OCI-LY7 (cell line): ENCODE results near the gene AIM2. TPM values are rescaled to one million over a fixed set of nuclear protein-coding genes. Genes with fewer than 3 reads are reported as not detected.

Experiments
- BruUV-seq: library from RNA; stranded (reverse); fragments of 400-500 nt; replicated peaks from 2 replicates; lab custom pipeline; 2021; lab: Mats Ljungman, UMichigan
- CTCF ChIA-PET: fragments of 300-600 bp; sonication (Branson Sonifier 250); formaldehyde crosslinking; loops from one replicate; lab custom pipeline; 2022; ENCODE audit warnings: antibody characterized with exemption; ENCODE audit not compliant: unreplicated experiment; lab: Charles Lee
- POLR2A ChIA-PET: fragments of 300-600 bp; sonication (Branson Sonifier 250); formaldehyde crosslinking; loops from one replicate; lab custom pipeline; 2022; ENCODE audit warnings: antibody characterized with exemption; lab: Charles Lee
- DNase-seq: peaks from one replicate; pipeline ENCODE4 v3.0.0-alpha.2; 2015; ENCODE audit warnings: low spot score
- H2AFZ ChIP-seq: fragments of 200-600 bp; sonication (generic), shearing (Covaris generic); 2 replicates; pipeline ENCODE4 v1.6.1; 2014; ENCODE audit warnings: mild to moderate bottlenecking, antibody characterized with exemption, low read length, moderate library complexity
- H3K27ac ChIP-seq: fragments of 200-600 bp; sonication (generic); 2 replicates; pipeline ENCODE4 v1.5.1; 2014; ENCODE audit warnings: mixed run types, low read depth, mild to moderate bottlenecking, moderate library complexity, low read length, inconsistent platforms; ENCODE audit not compliant: poor library complexity, severe bottlenecking
- H3K36me3 ChIP-seq: fragments of 200-600 bp; sonication (generic); 2 replicates; pipeline ENCODE4 v1.6.1; 2014; ENCODE audit warnings: mild to moderate bottlenecking, antibody characterized with exemption, low read length, moderate library complexity, mixed read lengths; ENCODE audit not compliant: insufficient read depth
- H3K4me1 ChIP-seq: fragments of 200-600 bp; sonication (generic); 2 replicates; pipeline ENCODE4 v1.5.1; 2014; ENCODE audit warnings: mild to moderate bottlenecking, low read length; ENCODE audit not compliant: insufficient read depth, poor library complexity, severe bottlenecking
- H3K4me2 ChIP-seq: fragments of 200-600 bp; sonication (generic); 2 replicates; pipeline ENCODE4 v1.6.1; 2014; ENCODE audit warnings: mild to moderate bottlenecking, low read length
- H3K4me3 ChIP-seq: fragments of 200-600 bp; sonication (generic); 2 replicates; pipeline ENCODE4 v1.5.1; 2014; ENCODE audit warnings: mild to moderate bottlenecking, low read depth, low read length; ENCODE audit not compliant: poor library complexity, severe bottlenecking
- H3K79me2 ChIP-seq: fragments of 200-600 bp; sonication (generic); 2 replicates; pipeline ENCODE4 v1.6.1; 2016; ENCODE audit warnings: low read depth, mild to moderate bottlenecking, low read length, moderate library complexity, mixed read lengths; ENCODE audit not compliant: insufficient read depth
- H3K9me2 ChIP-seq: fragments of 200-600 bp; sonication (generic); 2 replicates; pipeline ENCODE4 v1.6.1; 2016; ENCODE audit warnings: mild to moderate bottlenecking, low read length, mixed read lengths; ENCODE audit not compliant: insufficient read depth
- H3K9me3 ChIP-seq: fragments of 200-600 bp; sonication (generic); 2 replicates; pipeline ENCODE4 v1.6.1; 2014; ENCODE audit warnings: mild to moderate bottlenecking, mixed run types, low read length, mixed read lengths
- H4K20me1 ChIP-seq: fragments of 200-600 bp; sonication (generic); 2 replicates; pipeline ENCODE4 v1.6.1; 2014; ENCODE audit warnings: mild to moderate bottlenecking, antibody characterized with exemption, low read length, moderate library complexity, mixed read lengths; ENCODE audit not compliant: insufficient read depth
- EZH2phosphoT487 ChIP-seq: fragments of 200-600 bp; sonication (generic); IDR thresholded peaks from 2 replicates; pipeline ENCODE4 v1.6.1; 2018; ENCODE audit warnings: low read depth, borderline replicate concordance, mild to moderate bottlenecking, mixed run types, antibody characterized with exemption, low read length, moderate library complexity, mixed read lengths
- intact Hi-C: fragments of 100-400 bp; cut with micrococcal nuclease; formaldehyde crosslinking; loops from one replicate; pipeline ENCODE4 v1.10.0; 2022; ENCODE audit not compliant: unreplicated experiment
- total RNA-seq, 2 experiments: library from RNA; depleted of rRNA in 1 of 2; stranded (reverse); fragments of >200 nt in 1 of 2; shearing (Covaris generic) in 1 of 2; gene quantifications; 2 replicates each; pipeline ENCODE4 v1.2.3, GENCODE V29; 2014 to 2022
- TF ChIP-seq, protein P1 (sequence below): fragments of 200-600 bp; sonication (generic); conservative IDR thresholded peaks from 2 replicates; pipeline ENCODE4 v1.5.1; 2014; ENCODE audit warnings: mild to moderate bottlenecking, antibody characterized with exemption, low read length, moderate library complexity, mixed read lengths

AIM2 gene
- total RNA-seq, 2 experiments from 2014 or later = 18.2 to 28.1 TPM

DNA sequence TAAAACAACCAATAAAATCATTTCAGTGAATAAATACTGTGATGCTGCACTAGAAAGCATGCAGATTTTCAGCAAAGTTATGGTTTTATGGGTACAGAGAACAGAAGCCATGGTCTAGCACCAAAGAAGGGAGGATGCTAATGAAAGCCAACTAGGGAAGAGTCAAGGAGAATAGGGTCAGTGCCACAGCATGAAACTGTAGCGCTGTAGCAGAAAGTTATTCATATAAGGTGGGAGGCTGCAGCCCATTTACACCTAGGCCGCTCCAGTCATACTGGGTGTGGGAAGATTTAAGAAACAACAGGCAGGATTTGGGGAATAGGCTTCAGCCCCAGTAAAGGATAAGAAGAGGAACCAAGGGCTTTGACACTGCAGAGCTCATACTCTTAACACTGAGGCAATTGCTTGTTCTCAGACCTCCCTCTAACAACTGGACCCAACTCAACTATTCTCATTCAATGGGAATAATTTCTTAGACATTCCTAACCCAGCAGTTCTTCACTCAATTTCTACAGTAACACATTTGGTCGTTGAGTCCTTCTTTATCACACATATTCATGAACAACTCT is 62.5 kb downstream of the AIM2 start:
- H3K79me2 ChIP-seq = peaks cover 99% of the 10 kb centered on the region
- H3K27ac ChIP-seq = peak overlapping the region; percentile 89
- TF ChIP-seq, protein P1, sequence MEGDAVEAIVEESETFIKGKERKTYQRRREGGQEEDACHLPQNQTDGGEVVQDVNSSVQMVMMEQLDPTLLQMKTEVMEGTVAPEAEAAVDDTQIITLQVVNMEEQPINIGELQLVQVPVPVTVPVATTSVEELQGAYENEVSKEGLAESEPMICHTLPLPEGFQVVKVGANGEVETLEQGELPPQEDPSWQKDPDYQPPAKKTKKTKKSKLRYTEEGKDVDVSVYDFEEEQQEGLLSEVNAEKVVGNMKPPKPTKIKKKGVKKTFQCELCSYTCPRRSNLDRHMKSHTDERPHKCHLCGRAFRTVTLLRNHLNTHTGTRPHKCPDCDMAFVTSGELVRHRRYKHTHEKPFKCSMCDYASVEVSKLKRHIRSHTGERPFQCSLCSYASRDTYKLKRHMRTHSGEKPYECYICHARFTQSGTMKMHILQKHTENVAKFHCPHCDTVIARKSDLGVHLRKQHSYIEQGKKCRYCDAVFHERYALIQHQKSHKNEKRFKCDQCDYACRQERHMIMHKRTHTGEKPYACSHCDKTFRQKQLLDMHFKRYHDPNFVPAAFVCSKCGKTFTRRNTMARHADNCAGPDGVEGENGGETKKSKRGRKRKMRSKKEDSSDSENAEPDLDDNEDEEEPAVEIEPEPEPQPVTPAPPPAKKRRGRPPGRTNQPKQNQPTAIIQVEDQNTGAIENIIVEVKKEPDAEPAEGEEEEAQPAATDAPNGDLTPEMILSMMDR = no peak
- TF ChIP-seq EZH2phosphoT487 = no peak
- DNase-seq = no peak
- no peaks in the 10 kb centered on the region for H3K9me2 ChIP-seq
- peaks cover 60% of the 10 kb centered on the region for H3K4me1 ChIP-seq
- no peaks in the 10 kb centered on the region for H3K9me3 ChIP-seq
- intact Hi-C loops = loop anchor here (5.0 kb wide), 2 partner anchors 727 to 837 kb away; partner anchors contain the start of gene CD1C
- ChIA-PET POLR2A (interaction anchor here (0.7 to 1.8 kb wide), 5 partner anchors 14 to 59 kb away, joined by 3 to 7 read pairs (median 3); no protein-coding TSS in a partner anchor), CTCF (no interaction called here)
- peak overlapping the region; percentile 77 for H3K4me2 ChIP-seq
- peaks cover 84% of the 10 kb centered on the region for H3K36me3 ChIP-seq
- H3K4me3 ChIP-seq = peak overlapping the region; percentile 88
- no peak overlapping the region for H2AFZ ChIP-seq
- BruUV-seq = no TSS peak
- no peaks in the 10 kb centered on the region for H4K20me1 ChIP-seq

DNA sequence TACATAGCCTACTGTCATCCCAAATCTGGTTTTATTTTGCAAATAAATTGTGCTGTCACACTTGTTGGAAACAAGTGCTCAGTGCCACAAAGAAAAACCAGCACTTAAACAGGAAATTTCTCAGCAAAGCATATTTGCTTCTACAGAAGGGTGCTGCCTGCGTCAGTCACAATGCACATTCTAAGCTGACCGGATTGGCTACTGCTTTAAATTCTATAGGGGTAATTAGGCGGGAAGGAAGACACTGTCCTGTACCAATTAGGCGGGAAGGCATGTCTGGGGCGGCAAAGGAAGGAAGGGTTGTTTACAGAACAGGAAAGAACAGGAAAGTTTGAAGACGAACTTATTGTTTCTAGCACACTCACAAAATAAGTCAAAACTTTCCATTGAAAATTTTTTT is 64.1 kb downstream of the AIM2 start:
- H2AFZ ChIP-seq = no peak overlapping the region
- H3K4me3 ChIP-seq = peak overlapping the region; percentile 88
- POLR2A ChIA-PET = interaction anchor here (0.6 to 2.0 kb wide), 9 partner anchors 17 to 857 kb away, joined by 3 to 7 read pairs (median 4); partner anchors contain the start of gene AIM2
- peak overlapping the region; percentile 89 for H3K27ac ChIP-seq
- DNase-seq = peak; percentile 91
- H3K36me3 ChIP-seq = peaks cover 68% of the 10 kb centered on the region
- intact Hi-C loops = loop anchor here (1.0 to 5.0 kb wide), 4 partner anchors 56 to 835 kb away; partner anchors contain the start of gene CD1C
- no peaks in the 10 kb centered on the region for H3K9me2 ChIP-seq
- no peaks in the 10 kb centered on the region for H4K20me1 ChIP-seq
- CTCF ChIA-PET = interaction anchor here (0.6 kb wide), 1 partner anchor 834 kb away, joined by 3 read pairs; no protein-coding TSS in a partner anchor
- peaks cover 66% of the 10 kb centered on the region for H3K4me1 ChIP-seq
- TF ChIP-seq EZH2phosphoT487 = no peak
- TF ChIP-seq, protein P1 = no peak
- BruUV-seq = no TSS peak
- H3K4me2 ChIP-seq = peak overlapping the region; percentile 77
- no peaks in the 10 kb centered on the region for H3K9me3 ChIP-seq
- H3K79me2 ChIP-seq = peaks cover 85% of the 10 kb centered on the region

Other genes starting within 250 kb of the AIM2 start
- gene MNDA, start 245.4 kb downstream of the AIM2 start, total RNA-seq (2014; rRNA removed; shearing (Covaris generic)) = not detected in 2 replicates
- not detected in 2 replicates for gene MNDA, start 245.4 kb downstream of the AIM2 start, total RNA-seq (2022)
- 42.5 and 44.6 TPM in 2 replicates for gene PYHIN1, start 145.2 kb downstream of the AIM2 start, total RNA-seq (2014; rRNA removed; shearing (Covaris generic))
- gene PYHIN1, start 145.2 kb downstream of the AIM2 start, total RNA-seq (2022) = 18.2 and 34.6 TPM in 2 replicates
- 96.5 and 99.3 TPM in 2 replicates for gene IFI16, start 66.9 kb downstream of the AIM2 start, total RNA-seq (2014; rRNA removed; shearing (Covaris generic))
- gene IFI16, start 66.9 kb downstream of the AIM2 start, total RNA-seq (2022) = 271 and 318 TPM in 2 replicates
- gene CADM3, start 94.8 kb upstream of the AIM2 start, total RNA-seq (2014; rRNA removed; shearing (Covaris generic)) = not detected in 2 replicates
- not detected in 2 replicates for gene CADM3, start 94.8 kb upstream of the AIM2 start, total RNA-seq (2022)
- gene ACKR1, start 128.1 kb upstream of the AIM2 start, total RNA-seq (2014; rRNA removed; shearing (Covaris generic)) = not detected in 2 replicates
- gene ACKR1, start 128.1 kb upstream of the AIM2 start, total RNA-seq (2022) = not detected in 2 replicates
- gene FCER1A, start 225.6 kb upstream of the AIM2 start, total RNA-seq (2014; rRNA removed; shearing (Covaris generic)) = not detected in 2 replicates
- gene FCER1A, start 225.6 kb upstream of the AIM2 start, total RNA-seq (2022) = not detected in 2 replicates